Measurements from ENCODE around the gene RFPL2. TPM values are rescaled to one million over a fixed set of nuclear protein-coding genes. Genes with fewer than 3 reads are reported as not detected.
"Not testable (repeated sequence)": the region's sequence is repeated elsewhere in the genome, so short reads cannot be mapped to it uniquely, and the experiment has no call there.

Gene RFPL2
- total and polyA plus RNA-seq, 4 donors: 0.33 to 6.6 (median 2.1) TPM

DNA sequence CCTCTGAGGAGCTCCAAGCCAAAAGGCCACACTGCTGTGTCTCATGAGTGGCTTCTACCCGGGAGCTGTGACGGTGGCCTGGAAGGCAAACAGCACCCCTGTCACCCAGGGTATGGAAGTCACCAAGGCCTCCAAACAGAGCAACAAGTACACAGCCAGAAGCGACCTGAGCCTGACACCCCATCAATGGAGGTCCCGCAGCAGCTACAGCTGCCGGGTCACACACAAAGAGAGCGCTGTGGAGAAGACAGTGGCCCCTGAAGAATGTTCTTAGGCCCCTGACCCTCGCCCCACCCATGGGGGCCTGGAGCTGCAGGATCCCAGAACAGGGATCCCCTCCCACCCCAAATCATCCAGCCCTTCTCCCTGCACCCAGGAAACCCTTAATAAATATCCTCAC is 4.9 kb downstream of the RFPL2 start:
- Histone ChIP-seq H3K36me3 (ENCODE audit: control insufficient read depth, insufficient read depth, low read length) (no peaks in the 10 kb centered on the region), H3K9me3 (ENCODE audit: control insufficient read depth, insufficient read depth, low read length) (no peaks in the 10 kb centered on the region), H3K4me3 (ENCODE audit: low read depth, low read length) (no peak overlapping the region), H3K27ac (ENCODE audit: low read depth, low read length) (no peak overlapping the region), H3K27me3 (ENCODE audit: control insufficient read depth, insufficient read depth, low read length) (peaks cover 18% of the 10 kb centered on the region), H3K4me1 (ENCODE audit: control insufficient read depth, insufficient read depth, low read length) (peaks cover 32% of the 10 kb centered on the region)
- no peak for DNase-seq (ENCODE audit: low read depth in 4 of 6, low spot score in 6 of 6)
- 73% methylated on average over 7 of the region's 7 CpGs for whole genome bisulfite sequencing (ENCODE audit: insufficient coverage)

GRCh38 chr22:32199341-32199740 is 5.5 kb downstream of the RFPL2 start:
- H3K36me3 ChIP-seq (ENCODE audit: control insufficient read depth, insufficient read depth, low read length): no peaks in the 10 kb centered on the region
- H3K27me3 ChIP-seq (ENCODE audit: control insufficient read depth, insufficient read depth, low read length): peaks cover 15% of the 10 kb centered on the region
- H3K27ac ChIP-seq (ENCODE audit: low read depth, low read length): no peak overlapping the region
- H3K9me3 ChIP-seq (ENCODE audit: control insufficient read depth, insufficient read depth, low read length): no peaks in the 10 kb centered on the region
- H3K4me1 ChIP-seq (ENCODE audit: control insufficient read depth, insufficient read depth, low read length): peaks cover 26% of the 10 kb centered on the region
- 99% methylated on average over 6 of the region's 6 CpGs for WGBS (ENCODE audit: insufficient coverage)
- DNase-seq (ENCODE audit: low read depth in 4 of 6, low spot score in 6 of 6): no peak
- H3K4me3 ChIP-seq (ENCODE audit: low read depth, low read length): no peak overlapping the region

DNA sequence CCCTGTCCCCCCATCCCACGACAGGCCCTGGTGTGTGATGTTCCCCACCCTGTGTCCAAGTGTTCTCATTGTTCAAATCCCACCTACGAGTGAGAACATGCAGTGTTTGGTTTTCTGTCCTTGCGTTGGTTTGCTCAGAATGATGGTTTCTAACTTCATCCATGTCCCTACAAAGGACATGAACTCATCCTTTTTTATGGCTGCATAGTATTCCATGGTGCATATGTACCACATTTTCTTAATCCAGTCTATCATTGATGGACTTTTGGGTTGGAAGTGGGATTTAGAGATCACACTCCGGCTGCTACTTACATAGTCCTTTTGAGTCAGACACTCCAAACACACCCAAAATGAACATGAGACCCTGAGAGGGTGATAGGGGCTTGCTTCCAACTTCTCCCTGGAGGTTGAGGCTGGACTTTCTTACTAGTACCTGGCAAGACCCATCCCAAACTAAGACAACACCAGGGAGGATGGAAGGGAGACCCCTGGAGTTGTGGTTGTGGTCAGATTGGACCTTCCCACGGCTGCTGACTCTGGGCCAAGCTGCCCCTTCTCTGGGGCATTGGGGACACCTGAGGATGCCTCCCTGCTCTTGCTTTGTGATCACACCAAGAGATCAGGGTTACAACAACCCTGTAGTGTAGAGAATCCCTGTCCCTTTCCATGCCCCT is 7.2 kb downstream of the RFPL2 start:
- not testable (repeated sequence) for DNase-seq (ENCODE audit: low read depth in 4 of 6, low spot score in 6 of 6); H3K27me3 ChIP-seq (ENCODE audit: control insufficient read depth, insufficient read depth, low read length); H3K27ac ChIP-seq (ENCODE audit: low read depth, low read length); H3K4me1 ChIP-seq (ENCODE audit: control insufficient read depth, insufficient read depth, low read length); H3K36me3 ChIP-seq (ENCODE audit: control insufficient read depth, insufficient read depth, low read length); H3K9me3 ChIP-seq (ENCODE audit: control insufficient read depth, insufficient read depth, low read length); H3K4me3 ChIP-seq (ENCODE audit: low read depth, low read length)
- no CpG with 5 or more reads among the region's 5 CpGs for WGBS (ENCODE audit: insufficient coverage)

- WGBS (ENCODE audit: insufficient coverage): 63% methylated on average over 1 of the region's 3 CpGs
- not testable (repeated sequence) for DNase-seq (ENCODE audit: low read depth in 4 of 6, low spot score in 6 of 6); H3K4me3 ChIP-seq (ENCODE audit: low read depth, low read length); H3K36me3 ChIP-seq (ENCODE audit: control insufficient read depth, insufficient read depth, low read length); H3K4me1 ChIP-seq (ENCODE audit: control insufficient read depth, insufficient read depth, low read length); H3K27ac ChIP-seq (ENCODE audit: low read depth, low read length); H3K9me3 ChIP-seq (ENCODE audit: control insufficient read depth, insufficient read depth, low read length); H3K27me3 ChIP-seq (ENCODE audit: control insufficient read depth, insufficient read depth, low read length)
Observed at GRCh38 chr22:32195900-32196299, 9.0 kb downstream of the RFPL2 start.

DNA sequence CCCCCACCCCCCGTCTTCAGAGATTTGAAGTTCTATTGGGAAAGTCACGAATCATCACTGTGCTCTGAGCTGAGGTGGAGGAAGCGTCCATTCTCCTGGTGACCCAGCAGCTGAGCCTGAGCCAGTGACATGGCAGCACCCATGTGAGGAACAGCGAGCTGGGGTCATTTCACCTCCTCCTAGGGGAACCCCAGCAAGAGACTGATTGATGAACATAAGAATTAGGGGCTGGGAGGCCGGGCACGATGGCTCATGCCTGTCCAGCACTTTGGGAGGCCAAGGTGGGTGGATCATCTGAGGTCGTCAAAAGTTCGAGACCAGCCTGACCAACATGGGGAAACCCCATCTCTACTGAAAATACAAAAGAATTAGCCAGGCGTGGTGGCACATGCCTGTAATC is 11.5 kb downstream of the RFPL2 start:
- H3K4me3 ChIP-seq (ENCODE audit: low read depth, low read length); H3K36me3 ChIP-seq (ENCODE audit: control insufficient read depth, insufficient read depth, low read length); DNase-seq (ENCODE audit: low read depth in 4 of 6, low spot score in 6 of 6); H3K27ac ChIP-seq (ENCODE audit: low read depth, low read length); H3K9me3 ChIP-seq (ENCODE audit: control insufficient read depth, insufficient read depth, low read length); H3K4me1 ChIP-seq (ENCODE audit: control insufficient read depth, insufficient read depth, low read length); H3K27me3 ChIP-seq (ENCODE audit: control insufficient read depth, insufficient read depth, low read length): not testable (repeated sequence)
- 100% methylated on average over 1 of the region's 9 CpGs for WGBS (ENCODE audit: insufficient coverage)

DNA sequence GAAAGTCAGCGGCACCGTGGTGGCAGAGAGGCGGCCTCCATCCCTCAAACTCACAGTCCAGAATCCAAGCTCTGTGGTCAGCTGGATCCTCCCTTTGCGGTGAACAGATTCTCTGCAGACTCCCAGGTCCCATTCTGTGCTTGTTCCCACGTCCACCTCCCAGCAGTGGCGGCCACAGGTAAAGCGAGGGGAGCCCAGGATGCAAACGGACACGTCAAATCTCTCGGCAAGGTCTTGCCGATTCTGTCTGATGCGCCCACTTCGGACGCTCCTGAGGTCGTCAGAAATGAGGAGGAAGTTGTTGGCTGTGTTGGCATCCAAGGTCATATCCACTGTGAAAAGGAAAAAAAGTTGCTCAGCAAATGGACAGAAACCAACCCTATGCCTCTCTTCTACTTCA is 13.9 kb downstream of the RFPL2 start:
- not testable (repeated sequence) for H3K27me3 ChIP-seq (ENCODE audit: control insufficient read depth, insufficient read depth, low read length); H3K9me3 ChIP-seq (ENCODE audit: control insufficient read depth, insufficient read depth, low read length); H3K4me1 ChIP-seq (ENCODE audit: control insufficient read depth, insufficient read depth, low read length); H3K4me3 ChIP-seq (ENCODE audit: low read depth, low read length); H3K27ac ChIP-seq (ENCODE audit: low read depth, low read length); DNase-seq (ENCODE audit: low read depth in 4 of 6, low spot score in 6 of 6); H3K36me3 ChIP-seq (ENCODE audit: control insufficient read depth, insufficient read depth, low read length)
- WGBS (ENCODE audit: insufficient coverage): 98% methylated on average over 6 of the region's 15 CpGs

GRCh38 chr22:32185821-32186220 is 19.1 kb downstream of the RFPL2 start:
- H3K9me3 ChIP-seq (ENCODE audit: control insufficient read depth, insufficient read depth, low read length): no peaks in the 10 kb centered on the region
- H3K27me3 ChIP-seq (ENCODE audit: control insufficient read depth, insufficient read depth, low read length): no peaks in the 10 kb centered on the region
- H3K36me3 ChIP-seq (ENCODE audit: control insufficient read depth, insufficient read depth, low read length): no peaks in the 10 kb centered on the region
- no peak for DNase-seq (ENCODE audit: low read depth in 4 of 6, low spot score in 6 of 6)
- WGBS (ENCODE audit: insufficient coverage): 89% methylated on average over 3 of the region's 3 CpGs
- H3K27ac ChIP-seq (ENCODE audit: low read depth, low read length): no peak overlapping the region
- H3K4me1 ChIP-seq (ENCODE audit: control insufficient read depth, insufficient read depth, low read length): no peaks in the 10 kb centered on the region
- H3K4me3 ChIP-seq (ENCODE audit: low read depth, low read length): no peak overlapping the region

DNA sequence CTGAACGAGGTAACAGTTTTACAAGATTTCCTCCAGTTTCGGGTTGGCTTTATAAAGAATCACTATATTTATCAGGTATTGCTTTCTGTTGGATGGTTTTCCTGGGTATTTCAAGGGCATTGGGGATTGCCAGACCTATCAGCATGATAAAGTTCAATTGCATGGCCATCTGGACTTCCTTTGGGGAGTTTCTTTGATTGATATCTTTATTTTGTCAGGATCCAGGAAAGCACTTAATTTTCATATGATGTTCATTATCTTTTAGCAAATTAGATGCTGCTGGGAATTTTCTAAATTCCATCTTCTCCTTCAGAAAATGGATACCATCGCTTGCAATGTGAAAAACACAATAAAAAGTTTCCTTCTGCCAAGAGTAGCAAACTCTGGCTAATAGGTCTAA is 21.2 kb downstream of the RFPL2 start:
- DNase-seq (ENCODE audit: low read depth in 4 of 6, low spot score in 6 of 6): no peak
- Histone ChIP-seq H3K36me3 (ENCODE audit: control insufficient read depth, insufficient read depth, low read length) (no peaks in the 10 kb centered on the region), H3K27me3 (ENCODE audit: control insufficient read depth, insufficient read depth, low read length) (no peaks in the 10 kb centered on the region), H3K9me3 (ENCODE audit: control insufficient read depth, insufficient read depth, low read length) (no peaks in the 10 kb centered on the region), H3K27ac (ENCODE audit: low read depth, low read length) (no peak overlapping the region), H3K4me3 (ENCODE audit: low read depth, low read length) (no peak overlapping the region), H3K4me1 (ENCODE audit: control insufficient read depth, insufficient read depth, low read length) (no peaks in the 10 kb centered on the region)
- no CpG with 5 or more reads among the region's 3 CpGs for WGBS (ENCODE audit: insufficient coverage)

DNA sequence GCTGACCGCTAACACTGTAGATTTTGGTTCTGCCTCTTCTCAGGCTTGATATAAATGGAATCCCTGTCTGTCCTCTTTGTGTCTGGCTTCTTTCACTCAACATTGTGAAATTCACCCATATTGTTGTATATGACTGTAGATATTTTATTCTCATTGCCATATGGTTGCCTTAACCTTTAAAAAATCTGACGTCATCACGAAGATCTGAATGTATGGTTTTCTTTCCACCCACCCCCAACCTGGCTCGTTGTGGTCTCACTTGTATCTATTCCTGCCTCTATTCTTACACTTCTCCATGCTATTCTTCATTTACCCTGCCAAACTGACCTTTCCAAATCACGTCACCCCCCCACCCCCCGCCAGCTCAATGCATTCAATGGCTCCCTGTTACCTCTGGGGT is 23.8 kb downstream of the RFPL2 start:
- DNase-seq (ENCODE audit: low read depth in 4 of 6, low spot score in 6 of 6): no peak
- Histone ChIP-seq H3K27me3 (ENCODE audit: control insufficient read depth, insufficient read depth, low read length) (peaks cover 5% of the 10 kb centered on the region), H3K27ac (ENCODE audit: low read depth, low read length) (no peak overlapping the region), H3K4me3 (ENCODE audit: low read depth, low read length) (no peak overlapping the region), H3K36me3 (ENCODE audit: control insufficient read depth, insufficient read depth, low read length) (no peaks in the 10 kb centered on the region), H3K9me3 (ENCODE audit: control insufficient read depth, insufficient read depth, low read length) (no peaks in the 10 kb centered on the region), H3K4me1 (ENCODE audit: control insufficient read depth, insufficient read depth, low read length) (peaks cover 4% of the 10 kb centered on the region)
- WGBS (ENCODE audit: insufficient coverage): 88% methylated on average over 4 of the region's 6 CpGs

GRCh38 chr22:32177221-32177765 is 27.6 kb downstream of the RFPL2 start:
- Histone ChIP-seq H3K4me3 (ENCODE audit: low read depth, low read length) (no peak overlapping the region), H3K4me1 (ENCODE audit: control insufficient read depth, insufficient read depth, low read length) (peaks cover 10% of the 10 kb centered on the region), H3K36me3 (ENCODE audit: control insufficient read depth, insufficient read depth, low read length) (no peaks in the 10 kb centered on the region), H3K27ac (ENCODE audit: low read depth, low read length) (no peak overlapping the region), H3K9me3 (ENCODE audit: control insufficient read depth, insufficient read depth, low read length) (no peaks in the 10 kb centered on the region), H3K27me3 (ENCODE audit: control insufficient read depth, insufficient read depth, low read length) (peaks cover 14% of the 10 kb centered on the region)
- no peak for DNase-seq (ENCODE audit: low read depth in 4 of 6, low spot score in 6 of 6)
- WGBS (ENCODE audit: insufficient coverage): 97% methylated on average over 6 of the region's 8 CpGs

Measured in spinal cord (tissue), 10 donors.